IPS-15b (cell line): ENCODE data around the gene MNX1.

Source experiments
- H3K27me3 ChIP-seq: one replicate; pipeline ENCODE4 v1.6.1; 2013; ENCODE audit warnings: low read length; ENCODE audit not compliant: control insufficient read depth, insufficient read depth
- H3K36me3 ChIP-seq: one replicate; pipeline ENCODE4 v1.6.1; 2013; ENCODE audit warnings: low read length; ENCODE audit not compliant: control insufficient read depth, insufficient read depth
- H3K4me1 ChIP-seq: one replicate; pipeline ENCODE4 v1.6.1; 2013; ENCODE audit warnings: mild to moderate bottlenecking, low read length; ENCODE audit not compliant: control insufficient read depth, insufficient read depth
- H3K4me3 ChIP-seq: one replicate; pipeline ENCODE4 v1.5.1; 2013; ENCODE audit warnings: low read depth, low read length
- H3K9ac ChIP-seq: one replicate; pipeline ENCODE4 v1.6.1; 2013; ENCODE audit warnings: low read depth, mild to moderate bottlenecking, low read length
- H3K9me3 ChIP-seq: one replicate; pipeline ENCODE4 v1.6.1; 2013; ENCODE audit warnings: mild to moderate bottlenecking, low read length; ENCODE audit not compliant: control insufficient read depth, insufficient read depth

The MNX1 gene

GRCh38 chr7:157018328-157018996 is 8.0 kb upstream of the MNX1 start:
- H3K27me3 ChIP-seq: peaks cover 99% of the 10 kb centered on the region
- peak overlapping the region; percentile 43 for H3K4me3 ChIP-seq
- peaks cover 27% of the 10 kb centered on the region for H3K4me1 ChIP-seq
- H3K9ac ChIP-seq: no peak overlapping the region
- no peaks in the 10 kb centered on the region for H3K9me3 ChIP-seq
- H3K36me3 ChIP-seq: no peaks in the 10 kb centered on the region

- Histone ChIP-seq H3K4me1 (peaks cover 25% of the 10 kb centered on the region), H3K4me3 (peak overlapping the region; percentile 43), H3K9ac (no peak overlapping the region), H3K36me3 (no peaks in the 10 kb centered on the region), H3K27me3 (peaks cover 99% of the 10 kb centered on the region), H3K9me3 (no peaks in the 10 kb centered on the region)
Observed at GRCh38 chr7:157017603-157018327, 7.3 kb upstream of the MNX1 start.

GRCh38 chr7:157017149-157017548 is 6.7 kb upstream of the MNX1 start:
- Histone ChIP-seq H3K36me3 (no peaks in the 10 kb centered on the region), H3K27me3 (peaks cover 99% of the 10 kb centered on the region), H3K9ac (no peak overlapping the region), H3K4me1 (peaks cover 20% of the 10 kb centered on the region), H3K4me3 (peak overlapping the region; percentile 11), H3K9me3 (no peaks in the 10 kb centered on the region)

GRCh38 chr7:157016352-157017041 is 6.0 kb upstream of the MNX1 start:
- Histone ChIP-seq H3K4me3 (peak overlapping the region; percentile 11), H3K4me1 (peaks cover 23% of the 10 kb centered on the region), H3K27me3 (peaks cover 99% of the 10 kb centered on the region), H3K9ac (no peak overlapping the region), H3K36me3 (no peaks in the 10 kb centered on the region), H3K9me3 (no peaks in the 10 kb centered on the region)

DNA sequence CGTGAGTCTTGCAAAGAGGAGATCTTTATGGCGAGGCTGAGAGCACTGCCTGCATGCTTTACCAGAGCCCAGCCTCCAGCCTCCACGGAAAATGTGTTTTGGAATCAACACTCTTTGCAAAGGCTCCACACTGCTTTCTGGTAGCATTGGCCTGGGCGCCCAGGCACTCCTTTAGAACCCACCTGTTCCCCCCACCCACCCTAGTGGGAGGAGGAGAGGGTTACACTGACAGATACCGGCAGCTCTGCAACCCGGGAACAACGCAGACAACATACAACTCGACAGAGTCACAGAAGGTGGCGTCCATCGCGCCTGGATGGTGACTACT is 5.5 kb upstream of the MNX1 start:
- no peak overlapping the region for H3K9ac ChIP-seq
- no peak overlapping the region for H3K4me3 ChIP-seq
- H3K4me1 ChIP-seq: peaks cover 23% of the 10 kb centered on the region
- H3K36me3 ChIP-seq: no peaks in the 10 kb centered on the region
- H3K27me3 ChIP-seq: peaks cover 100% of the 10 kb centered on the region
- no peaks in the 10 kb centered on the region for H3K9me3 ChIP-seq

- H3K27me3 ChIP-seq: peaks cover 94% of the 10 kb centered on the region
Observed at GRCh38 chr7:157014635-157015555, 4.4 kb upstream of the MNX1 start.

GRCh38 chr7:157013602-157014549 is 3.4 kb upstream of the MNX1 start:
- H3K4me1 ChIP-seq: peaks cover 23% of the 10 kb centered on the region

More at GRCh38 chr7:157014635-157015555, 4.4 kb upstream of the MNX1 start:
- H3K36me3 ChIP-seq: no peaks in the 10 kb centered on the region
- no peaks in the 10 kb centered on the region for H3K9me3 ChIP-seq
- no peak overlapping the region for H3K9ac ChIP-seq
- peaks cover 23% of the 10 kb centered on the region for H3K4me1 ChIP-seq
- peak overlapping the region; percentile 26 for H3K4me3 ChIP-seq

DNA sequence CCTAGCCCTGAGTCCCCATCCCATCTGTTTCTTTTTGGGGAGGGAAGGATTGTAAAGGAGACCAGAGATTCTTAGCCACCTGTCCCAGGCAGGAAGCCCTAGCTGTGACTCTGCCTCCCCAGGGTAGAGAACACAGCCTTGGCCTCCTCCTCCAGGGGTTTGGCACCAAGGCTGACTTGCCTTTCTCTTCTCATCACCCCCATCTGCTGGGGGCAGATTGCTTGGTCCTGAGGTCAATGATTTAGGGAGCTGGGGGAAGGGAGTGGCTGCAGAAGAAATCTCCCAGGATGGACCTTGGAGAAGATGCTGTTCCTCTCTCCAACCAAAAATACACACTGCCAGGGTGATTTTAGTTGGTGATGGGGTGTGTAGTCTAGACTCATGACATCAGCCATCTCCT is 2.6 kb upstream of the MNX1 start:
- Histone ChIP-seq H3K36me3 (no peaks in the 10 kb centered on the region), H3K4me1 (peaks cover 23% of the 10 kb centered on the region), H3K27me3 (peaks cover 91% of the 10 kb centered on the region), H3K9ac (no peak overlapping the region), H3K4me3 (no peak overlapping the region), H3K9me3 (no peaks in the 10 kb centered on the region)

More at GRCh38 chr7:157013602-157014549, 3.4 kb upstream of the MNX1 start:
- Histone ChIP-seq H3K9ac (no peak overlapping the region), H3K36me3 (no peaks in the 10 kb centered on the region), H3K27me3 (peaks cover 91% of the 10 kb centered on the region), H3K4me3 (peak overlapping the region; percentile 26), H3K9me3 (no peaks in the 10 kb centered on the region)

GRCh38 chr7:157012113-157012547 is 1.7 kb upstream of the MNX1 start:
- peaks cover 91% of the 10 kb centered on the region for H3K27me3 ChIP-seq
- H3K4me1 ChIP-seq: peaks cover 23% of the 10 kb centered on the region
- no peaks in the 10 kb centered on the region for H3K36me3 ChIP-seq
- H3K9ac ChIP-seq: no peak overlapping the region
- H3K9me3 ChIP-seq: no peaks in the 10 kb centered on the region
- peak overlapping the region; percentile 61 for H3K4me3 ChIP-seq

DNA sequence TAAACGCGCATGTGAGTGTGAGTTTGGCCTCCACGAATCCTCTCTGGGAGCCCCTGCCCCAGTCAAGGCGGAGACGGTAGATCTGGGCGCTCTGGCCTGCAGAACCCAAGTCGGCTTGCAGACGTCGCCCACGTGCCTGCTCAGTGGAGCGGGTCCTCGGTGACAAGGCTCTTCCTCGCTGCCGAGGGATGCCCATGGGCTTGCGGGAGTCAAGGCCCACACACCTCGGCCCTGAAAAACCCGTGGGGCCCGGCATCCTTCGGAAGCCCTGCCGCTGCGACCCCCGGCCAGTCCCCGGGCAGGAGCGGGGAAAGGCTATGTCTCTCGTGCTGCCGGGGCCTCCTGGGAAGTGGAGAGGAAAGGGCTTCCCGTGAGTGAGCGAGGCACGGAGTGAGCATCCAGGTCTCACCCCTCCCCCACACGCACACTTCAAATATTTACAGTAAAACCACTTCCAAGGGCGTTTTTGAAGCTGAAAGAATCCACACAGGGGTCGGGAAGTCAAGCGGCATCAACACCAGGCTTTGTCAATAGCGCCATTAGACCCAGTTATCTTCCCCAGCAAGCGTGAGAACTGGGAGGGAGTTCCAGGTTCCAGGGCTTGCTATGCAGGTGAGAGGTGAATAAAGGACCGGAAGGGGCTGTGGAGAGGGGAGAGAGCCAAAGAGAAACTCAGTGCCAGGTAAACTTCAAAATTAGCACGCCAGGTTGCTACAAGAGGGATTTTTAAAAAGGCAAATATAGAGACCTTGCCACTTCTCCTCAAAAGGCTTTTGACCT is 1.1 kb upstream of the MNX1 start:
- H3K9ac ChIP-seq: no peak overlapping the region
- H3K36me3 ChIP-seq: no peaks in the 10 kb centered on the region
- peak overlapping the region; percentile 61 for H3K4me3 ChIP-seq
- peaks cover 91% of the 10 kb centered on the region for H3K27me3 ChIP-seq
- H3K9me3 ChIP-seq: no peaks in the 10 kb centered on the region
- peaks cover 23% of the 10 kb centered on the region for H3K4me1 ChIP-seq
